GM12801 (cell line): ENCODE measurements around the gene TNIK.

Source experiments
- CTCF ChIP-seq: IDR thresholded peaks from one replicate; pipeline ENCODE4 v1.5.1; 2011; ENCODE audit warnings: control low read depth; ENCODE audit not compliant: insufficient read length; ENCODE audit errors: extremely low read depth

Gene TNIK

DNA sequence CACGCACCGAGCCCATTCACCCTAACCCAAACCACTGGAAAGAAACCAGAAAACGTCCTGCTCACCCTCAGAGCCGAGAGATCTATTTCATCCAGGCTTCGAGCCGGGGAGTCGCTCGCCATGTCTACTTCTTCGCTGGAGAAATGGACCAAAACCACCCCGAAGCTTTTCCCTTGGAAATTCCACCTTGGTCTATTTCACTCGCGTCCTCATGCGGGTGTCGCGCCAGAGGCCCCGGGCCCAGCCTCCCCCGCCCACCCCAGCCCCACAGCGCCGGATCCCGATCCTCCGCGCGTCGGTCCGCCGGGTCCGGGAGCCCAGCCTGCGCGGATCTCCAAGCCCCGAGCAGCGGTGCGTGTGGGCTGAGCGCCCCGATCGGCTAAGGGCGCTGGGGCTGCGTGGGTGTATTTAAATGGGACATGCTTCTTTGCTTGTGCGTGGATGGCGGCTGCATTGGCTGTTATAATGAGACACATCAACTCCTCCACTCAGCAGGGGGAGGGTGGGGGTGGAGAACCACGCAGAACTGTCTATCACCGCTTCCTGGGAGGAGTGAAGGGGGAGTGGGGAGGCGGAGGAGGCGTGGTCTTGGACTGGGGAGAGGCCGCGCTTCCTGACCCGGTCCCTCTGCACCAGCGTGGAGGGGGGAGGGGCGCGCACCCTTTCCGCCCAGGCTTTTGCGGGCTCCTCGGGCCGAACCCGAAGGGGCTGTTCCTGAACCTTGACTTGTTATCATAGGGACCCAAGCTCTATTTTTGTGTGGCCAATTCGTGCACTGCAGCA lies at the start of gene TNIK:
Gene TNIK, minus strand, starts transcription at position 464 of the 783 bp plus-strand sequence. Its CDS starts 342 bp downstream, at position 122.
- TF ChIP-seq CTCF = no peak

GRCh38 chr3:171508676-171509075 lies 48.5 kb upstream of the TNIK start:
- TF ChIP-seq CTCF = no peak

GRCh38 chr3:171508206-171508605 lies 48.0 kb upstream of the TNIK start:
- TF ChIP-seq CTCF = no peak

DNA sequence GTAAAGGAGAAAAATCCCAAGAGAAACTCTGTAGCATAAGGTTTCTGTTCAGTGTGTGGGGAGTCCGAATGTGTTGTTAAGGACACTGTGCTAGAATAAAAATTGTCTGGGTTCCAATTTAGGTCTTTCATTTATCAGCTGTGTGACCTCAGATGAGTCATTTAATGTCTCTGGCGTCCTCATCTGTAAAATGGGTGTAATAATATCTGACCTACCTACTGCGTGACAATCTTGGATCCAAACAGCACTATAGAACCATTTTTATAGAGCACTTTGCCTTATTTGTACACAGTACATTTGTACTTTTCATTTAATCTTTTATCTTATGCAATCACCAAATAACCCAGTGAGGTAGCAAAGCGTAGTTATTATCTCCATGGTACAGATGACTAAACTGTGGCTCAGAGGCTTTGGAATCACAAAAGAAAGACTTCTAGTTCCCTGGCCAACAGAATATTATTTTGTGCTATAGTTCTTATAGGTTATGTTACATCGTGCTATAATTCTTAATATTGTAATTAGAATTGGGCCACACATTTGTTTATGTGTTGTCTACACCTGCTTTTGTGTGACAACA lies 46.6 kb upstream of the TNIK start:
- TF ChIP-seq CTCF = no peak

DNA sequence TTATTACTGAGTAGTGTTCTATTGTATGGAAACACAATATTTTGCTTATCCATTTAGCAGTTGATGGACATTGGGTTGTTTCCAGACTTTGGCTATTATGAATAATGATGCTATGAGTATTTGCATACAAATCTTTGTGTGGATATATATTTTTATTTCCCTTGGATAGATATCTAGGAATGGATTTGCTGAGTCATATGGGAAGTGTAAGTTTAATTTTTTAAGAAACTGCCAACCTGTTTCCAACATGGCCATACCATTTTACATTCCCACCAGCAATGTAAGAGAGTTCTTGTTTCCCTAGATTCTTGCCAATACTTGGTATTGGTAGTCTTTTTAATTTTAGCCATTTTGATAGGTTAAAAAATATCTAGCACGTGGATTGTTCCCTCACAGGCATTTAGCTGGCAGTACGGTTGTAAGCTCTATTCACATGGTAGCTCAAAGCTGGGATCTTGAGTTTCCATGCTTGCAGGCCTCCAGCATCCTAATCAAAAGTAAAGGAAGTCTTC lies 45.7 kb upstream of the TNIK start:
- no peak for TF ChIP-seq CTCF

DNA sequence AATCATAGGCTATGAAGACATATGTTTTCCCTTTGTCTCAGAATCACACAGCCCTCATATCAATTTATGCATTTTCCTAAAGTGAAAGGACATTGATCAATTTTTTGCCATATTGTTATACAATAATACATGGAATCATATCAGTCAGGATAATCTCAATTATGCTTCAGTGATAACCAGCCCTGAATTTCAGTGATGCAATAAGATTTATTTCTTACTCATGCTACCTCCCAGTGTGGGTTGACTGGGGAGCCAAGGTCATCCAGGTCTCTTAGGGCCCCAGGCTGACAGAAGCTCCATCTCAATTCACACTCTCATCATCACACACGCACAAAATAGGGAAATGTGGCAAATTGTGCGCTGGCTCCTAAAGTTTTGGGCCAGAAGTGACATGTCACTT lies 44.2 kb upstream of the TNIK start:
- no peak for TF ChIP-seq CTCF

- TF ChIP-seq CTCF = no peak
Measured at GRCh38 chr3:171503817-171504216, 43.6 kb upstream of the TNIK start.
